DOHH2 (cell line): Measurements from ENCODE around the gene RNPS1.

Experiments used
- H3F3A ChIP-seq: fragments of 200-600 bp; sonication (generic), shearing (Covaris generic); 2 replicates; pipeline ENCODE4 v1.6.0; 2016; ENCODE audit warnings: antibody characterized with exemption, mild to moderate bottlenecking; ENCODE audit not compliant: control insufficient read depth, insufficient read depth
- H3K27ac ChIP-seq: fragments of 200-600 bp; sonication (generic); 2 replicates; pipeline ENCODE4 v1.5.1; 2014; ENCODE audit warnings: low read depth, mild to moderate bottlenecking, low read length, moderate library complexity
- H3K27me3 ChIP-seq: fragments of 200-600 bp; sonication (generic); 2 replicates; pipeline ENCODE4 v1.6.1; 2014; ENCODE audit warnings: mild to moderate bottlenecking, low read length, mixed read lengths; ENCODE audit not compliant: control insufficient read depth
- H3K36me3 ChIP-seq: fragments of 200-600 bp; sonication (generic); 2 replicates; pipeline ENCODE4 v1.6.1; 2014; ENCODE audit warnings: mild to moderate bottlenecking, low read length, moderate library complexity, mixed read lengths; ENCODE audit not compliant: control insufficient read depth
- H3K4me1 ChIP-seq: fragments of 200-600 bp; sonication (generic); 2 replicates; pipeline ENCODE4 v1.6.1; 2014; ENCODE audit warnings: mild to moderate bottlenecking, low read length, mixed read lengths; ENCODE audit not compliant: control insufficient read depth
- H3K4me2 ChIP-seq: fragments of 200-600 bp; sonication (generic); 2 replicates; pipeline ENCODE4 v1.6.0; 2014; ENCODE audit warnings: mild to moderate bottlenecking, low read length, moderate library complexity
- H3K4me3 ChIP-seq: fragments of 200-600 bp; sonication (generic); 2 replicates; pipeline ENCODE4 v1.5.1; 2014; ENCODE audit warnings: mild to moderate bottlenecking, low read length, mixed read lengths
- H3K79me2 ChIP-seq: fragments of 200-600 bp; sonication (generic); 2 replicates; pipeline ENCODE4 v1.6.1; 2014; ENCODE audit warnings: mild to moderate bottlenecking, low read length, mixed read lengths; ENCODE audit not compliant: control insufficient read depth
- H3K9me2 ChIP-seq: fragments of 200-600 bp; sonication (generic); replicated peaks from 2 replicates; pipeline ENCODE4 v1.6.1; 2014; ENCODE audit warnings: mild to moderate bottlenecking, low read length, mixed read lengths; ENCODE audit not compliant: control insufficient read depth
- H3K9me3 ChIP-seq: fragments of 200-600 bp; sonication (generic); 2 replicates; pipeline ENCODE4 v1.6.1; 2014; ENCODE audit warnings: antibody characterized with exemption, low read length, mixed read lengths; ENCODE audit not compliant: control insufficient read depth, insufficient read depth
- H4K20me1 ChIP-seq: fragments of 200-600 bp; sonication (generic); 2 replicates; pipeline ENCODE4 v1.6.0; 2014; ENCODE audit warnings: low read depth, mild to moderate bottlenecking, antibody characterized with exemption, low read length, moderate library complexity; ENCODE audit not compliant: control insufficient read depth, insufficient read depth
- CTCF ChIP-seq: fragments of 200-600 bp; sonication (generic); IDR thresholded peaks from one replicate; pipeline ENCODE4 v1.5.1; 2014; ENCODE audit warnings: antibody characterized with exemption, mild to moderate bottlenecking, low read depth, low read length; ENCODE audit not compliant: poor library complexity, severe bottlenecking
- EZH2phosphoT487 ChIP-seq: fragments of 200-600 bp; sonication (generic); IDR thresholded peaks from 2 replicates; pipeline ENCODE4 v1.6.1; 2017; ENCODE audit warnings: borderline replicate concordance, mild to moderate bottlenecking, antibody characterized with exemption, low read length, moderate library complexity, mixed read lengths

RNPS1 gene

GRCh38 chr16:2213817-2214718, 53.9 kb downstream of the RNPS1 start:
- H3K27ac ChIP-seq, result peak overlapping the region; percentile 18; the same call in 1 of the 2 replicates
- H3K79me2 ChIP-seq, result peaks cover 47% of the 10 kb centered on the region
- peaks cover 7% of the 10 kb centered on the region; the same call in 1 of the 2 replicates for H3F3A ChIP-seq
- no peak for TF ChIP-seq CTCF
- no peak for TF ChIP-seq EZH2phosphoT487
- H3K9me3 ChIP-seq, result no peaks in the 10 kb centered on the region
- H3K27me3 ChIP-seq, result no peaks in the 10 kb centered on the region
- H3K9me2 ChIP-seq, result no peaks in the 10 kb centered on the region
- H4K20me1 ChIP-seq, result peaks cover 9% of the 10 kb centered on the region
- H3K36me3 ChIP-seq, result peaks cover 42% of the 10 kb centered on the region
- H3K4me2 ChIP-seq, result peak overlapping the region; percentile 90
- H3K4me1 ChIP-seq, result peaks cover 26% of the 10 kb centered on the region
- H3K4me3 ChIP-seq, result peak overlapping the region; percentile 78

- H3K79me2 ChIP-seq, result peaks cover 50% of the 10 kb centered on the region
- H3K4me1 ChIP-seq, result peaks cover 26% of the 10 kb centered on the region
- peak overlapping the region; percentile 90 for H3K4me2 ChIP-seq
- H3F3A ChIP-seq, result peaks cover 7% of the 10 kb centered on the region; the same call in 1 of the 2 replicates
- H3K9me3 ChIP-seq, result no peaks in the 10 kb centered on the region
- peaks cover 9% of the 10 kb centered on the region for H4K20me1 ChIP-seq
- TF ChIP-seq EZH2phosphoT487 (no peak), CTCF (no peak)
- H3K4me3 ChIP-seq, result peak overlapping the region; percentile 78
- H3K27ac ChIP-seq, result peak overlapping the region; percentile 34; the same call in 1 of the 2 replicates
- peaks cover 56% of the 10 kb centered on the region for H3K36me3 ChIP-seq
- H3K27me3 ChIP-seq, result no peaks in the 10 kb centered on the region
- H3K9me2 ChIP-seq, result no peaks in the 10 kb centered on the region
Measured at GRCh38 chr16:2212362-2213324, 55.3 kb downstream of the RNPS1 start.

- Histone ChIP-seq H3K4me3 (peak overlapping the region; percentile 78; the same call in 1 of the 2 replicates), H3K79me2 (peaks cover 57% of the 10 kb centered on the region), H4K20me1 (peaks cover 9% of the 10 kb centered on the region), H3K4me1 (peaks cover 26% of the 10 kb centered on the region), H3K36me3 (peaks cover 63% of the 10 kb centered on the region), H3F3A (peaks cover 7% of the 10 kb centered on the region; the same call in 1 of the 2 replicates), H3K4me2 (peak overlapping the region; percentile 90), H3K9me3 (no peaks in the 10 kb centered on the region), H3K27me3 (no peaks in the 10 kb centered on the region), H3K9me2 (no peaks in the 10 kb centered on the region), H3K27ac (no peak overlapping the region)
- no peak for TF ChIP-seq EZH2phosphoT487
Measured at GRCh38 chr16:2211923-2212347, 56.0 kb downstream of the RNPS1 start.
